Measurements from ENCODE around the gene SUGCT. TPM values are rescaled to one million over a fixed set of nuclear protein-coding genes. Genes with fewer than 3 reads are reported as not detected.

Gene SUGCT
- total and polyA plus RNA-seq, 9 of the 15 experiments (the other 6 are each of a cell fraction or from before 2014, with no cell fraction given) = 0.58 to 2.5 (median 1.4) TPM

DNA sequence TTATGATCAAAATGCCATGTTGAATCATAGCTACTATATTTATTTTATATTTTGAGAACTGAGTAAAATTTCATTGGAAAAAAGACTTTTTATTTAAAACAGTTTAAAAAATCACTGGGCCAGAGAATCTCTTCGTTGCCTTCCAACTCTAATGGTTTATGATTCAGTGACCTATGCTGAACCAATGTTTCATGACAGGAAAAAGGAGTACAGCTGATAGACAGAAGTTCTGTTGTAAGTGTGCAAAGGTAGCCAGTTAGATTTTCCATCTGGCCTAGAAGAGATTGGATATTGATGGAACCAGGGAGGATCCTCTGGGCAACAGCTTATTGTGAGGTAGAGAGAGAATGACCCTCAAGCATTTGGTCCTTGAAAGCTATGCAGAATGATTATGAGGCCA lies 745.8 kb downstream of the SUGCT start (continued):
- TF ChIP-seq, protein P1, sequence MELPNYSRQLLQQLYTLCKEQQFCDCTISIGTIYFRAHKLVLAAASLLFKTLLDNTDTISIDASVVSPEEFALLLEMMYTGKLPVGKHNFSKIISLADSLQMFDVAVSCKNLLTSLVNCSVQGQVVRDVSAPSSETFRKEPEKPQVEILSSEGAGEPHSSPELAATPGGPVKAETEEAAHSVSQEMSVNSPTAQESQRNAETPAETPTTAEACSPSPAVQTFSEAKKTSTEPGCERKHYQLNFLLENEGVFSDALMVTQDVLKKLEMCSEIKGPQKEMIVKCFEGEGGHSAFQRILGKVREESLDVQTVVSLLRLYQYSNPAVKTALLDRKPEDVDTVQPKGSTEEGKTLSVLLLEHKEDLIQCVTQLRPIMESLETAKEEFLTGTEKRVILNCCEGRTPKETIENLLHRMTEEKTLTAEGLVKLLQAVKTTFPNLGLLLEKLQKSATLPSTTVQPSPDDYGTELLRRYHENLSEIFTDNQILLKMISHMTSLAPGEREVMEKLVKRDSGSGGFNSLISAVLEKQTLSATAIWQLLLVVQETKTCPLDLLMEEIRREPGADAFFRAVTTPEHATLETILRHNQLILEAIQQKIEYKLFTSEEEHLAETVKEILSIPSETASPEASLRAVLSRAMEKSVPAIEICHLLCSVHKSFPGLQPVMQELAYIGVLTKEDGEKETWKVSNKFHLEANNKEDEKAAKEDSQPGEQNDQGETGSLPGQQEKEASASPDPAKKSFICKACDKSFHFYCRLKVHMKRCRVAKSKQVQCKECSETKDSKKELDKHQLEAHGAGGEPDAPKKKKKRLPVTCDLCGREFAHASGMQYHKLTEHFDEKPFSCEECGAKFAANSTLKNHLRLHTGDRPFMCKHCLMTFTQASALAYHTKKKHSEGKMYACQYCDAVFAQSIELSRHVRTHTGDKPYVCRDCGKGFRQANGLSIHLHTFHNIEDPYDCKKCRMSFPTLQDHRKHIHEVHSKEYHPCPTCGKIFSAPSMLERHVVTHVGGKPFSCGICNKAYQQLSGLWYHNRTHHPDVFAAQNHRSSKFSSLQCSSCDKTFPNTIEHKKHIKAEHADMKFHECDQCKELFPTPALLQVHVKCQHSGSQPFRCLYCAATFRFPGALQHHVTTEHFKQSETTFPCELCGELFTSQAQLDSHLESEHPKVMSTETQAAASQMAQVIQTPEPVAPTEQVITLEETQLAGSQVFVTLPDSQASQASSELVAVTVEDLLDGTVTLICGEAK (IDR thresholded peaks at IDR 0.05) = no peak
- TF ChIP-seq, protein P1 (CRISPR knock-in tag; IDR thresholded peaks at IDR 0.05) = no peak
- TF ChIP-seq ZFP1 (CRISPR knock-in tag; IDR thresholded peaks at IDR 0.05) (no peak), SFPQ (IDR thresholded peaks at IDR 0.05; ENCODE audit: low read depth, low read length) (no peak), NFIC (IDR thresholded peaks at IDR 0.05) (no peak), NBN (IDR thresholded peaks at IDR 0.05; ENCODE audit: low read depth) (no peak), NCOA1 (IDR thresholded peaks at IDR 0.05; ENCODE audit: low read depth) (no peak), MAFK (IDR thresholded peaks at IDR 0.05; ENCODE audit: low read length) (no peak), SIRT6 (IDR thresholded peaks at IDR 0.05; ENCODE audit: low read depth, low read length) (no peak)

All from K562 (cell line).